MCF 10A (cell line): Measurements from ENCODE around the gene TWIST2. TPM values are rescaled to one million over a fixed set of nuclear protein-coding genes. Genes with fewer than 3 reads are reported as not detected.

Experiments
- BruUV-seq: library from RNA; stranded (reverse); fragments of 400-500 nt; replicated peaks from 2 replicates; lab custom pipeline; 2021; lab: Mats Ljungman, UMichigan
- CTCF ChIA-PET: fragments of 300-600 bp; sonication (Branson Sonifier 250); formaldehyde crosslinking; extraction: SDS; loops from one replicate; lab custom pipeline; 2021; ENCODE audit warnings: antibody characterized with exemption, inconsistent platforms; lab: Yijun Ruan, JAX
- POLR2A ChIA-PET: fragments of 300-600, 350-650 bp; sonication (Branson Sonifier 250); formaldehyde crosslinking; extraction: SDS; loops from one replicate; lab custom pipeline; 2020; ENCODE audit warnings: antibody characterized with exemption, inconsistent platforms; lab: Yijun Ruan, JAX
- DNase-seq: peaks from one replicate; pipeline ENCODE4 v3.0.0-alpha.2; 2018; ENCODE audit not compliant: unreplicated experiment
- H3K27ac Mint-ChIP-seq: one replicate; pipeline ENCODE4 v1.8.0; 2022; ENCODE audit warnings: mild to moderate bottlenecking, low read depth, mixed read lengths; ENCODE audit not compliant: unreplicated experiment
- H3K27me3 Mint-ChIP-seq: one replicate; pipeline ENCODE4 v1.8.0; 2022; ENCODE audit warnings: mixed read lengths; ENCODE audit not compliant: insufficient read depth, unreplicated experiment
- H3K36me3 Mint-ChIP-seq: one replicate; pipeline ENCODE4 v1.8.0; 2022; ENCODE audit warnings: mild to moderate bottlenecking, moderate library complexity, mixed read lengths; ENCODE audit not compliant: insufficient read depth, unreplicated experiment
- H3K4me1 Mint-ChIP-seq: one replicate; pipeline ENCODE4 v1.8.0; 2022; ENCODE audit warnings: mixed read lengths; ENCODE audit not compliant: insufficient read depth, unreplicated experiment
- H3K4me3 Mint-ChIP-seq: one replicate; pipeline ENCODE4 v1.8.0; 2022; ENCODE audit warnings: mild to moderate bottlenecking, moderate library complexity, mixed read lengths; ENCODE audit not compliant: unreplicated experiment
- H3K9me3 Mint-ChIP-seq: one replicate; pipeline ENCODE4 v1.8.0; 2022; ENCODE audit warnings: mixed read lengths; ENCODE audit not compliant: unreplicated experiment
- CTCF ChIP-seq: fragments of 200-600 bp; IDR thresholded peaks from one replicate; pipeline ENCODE4 v1.8.0; 2022; ENCODE audit warnings: antibody characterized with exemption, mild to moderate bottlenecking; ENCODE audit not compliant: unreplicated experiment
- intact Hi-C: fragments of 100-400 bp; cut with micrococcal nuclease; formaldehyde crosslinking; loops from 2 replicates; pipeline ENCODE4 v1.14.1; 2022
- total RNA-seq: library from RNA; stranded (reverse); gene quantifications from 2 replicates; pipeline ENCODE4 v1.2.3, GENCODE V29; 2022

The TWIST2 gene
- total RNA-seq, 1 experiment from 2014 or later: 30.2 TPM

DNA sequence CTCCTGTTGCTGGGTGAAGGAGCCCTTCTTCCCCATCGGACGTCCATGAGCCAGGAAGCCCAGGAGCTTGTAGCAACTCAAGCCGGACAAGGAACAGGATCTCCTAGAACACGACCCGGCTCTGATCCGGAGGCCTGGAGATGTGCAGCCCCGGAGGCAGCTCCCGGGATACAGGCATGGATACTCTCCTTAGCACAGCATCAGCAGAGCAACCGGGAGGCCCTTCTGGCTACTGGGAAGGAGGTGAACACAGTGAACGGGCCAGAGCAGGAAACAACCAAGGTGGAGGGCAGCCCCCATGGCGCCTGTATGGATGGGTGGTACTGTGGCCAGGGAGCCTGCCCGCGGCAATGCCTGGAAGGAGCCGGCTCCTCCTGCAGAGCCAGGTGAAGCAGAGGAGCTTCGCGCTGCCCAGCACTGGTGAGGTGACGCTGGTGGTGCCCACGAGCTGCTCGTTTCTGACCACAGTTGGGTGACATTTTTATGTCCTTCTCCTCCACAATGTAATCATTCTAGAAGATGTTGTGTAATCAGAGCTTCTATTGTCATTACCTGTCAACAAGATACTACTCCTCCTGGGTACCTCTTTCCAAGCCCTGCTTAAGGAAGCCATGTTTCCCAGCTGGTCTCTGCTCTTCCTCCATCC is 94.3 kb downstream of the TWIST2 start:
- no peak for TF ChIP-seq CTCF

GRCh38 chr2:238942726-238943300 is 94.9 kb downstream of the TWIST2 start:
- DNase-seq: peak; percentile 45
- Mint-ChIP-seq H3K4me1 (peaks cover 25% of the 10 kb centered on the region), H3K27me3 (no peaks in the 10 kb centered on the region), H3K36me3 (peaks cover 9% of the 10 kb centered on the region), H3K27ac (peak overlapping the region; percentile 82), H3K9me3 (no peaks in the 10 kb centered on the region), H3K4me3 (no peak overlapping the region)
- BruUV-seq: no TSS peak
- intact Hi-C loops: loop anchor here (10.0 kb wide), 1 partner anchor 218 kb away; no protein-coding TSS in a partner anchor
- TF ChIP-seq CTCF: no peak
- POLR2A ChIA-PET: interaction anchor here (0.7 to 1.3 kb wide), 2 partner anchors 95 to 1619 kb away, joined by 4 to 6 read pairs; partner anchors contain the start of gene TWIST2
- CTCF ChIA-PET: no interaction called here

More for the DNA sequence above, 94.3 kb downstream of the TWIST2 start:
- ChIA-PET POLR2A (interaction anchor here (0.6 to 1.3 kb wide), 3 partner anchors 90 to 1620 kb away, joined by 3 to 6 read pairs (median 4); partner anchors contain the start of gene TWIST2), CTCF (interaction anchor here (0.6 kb wide), 1 partner anchor 222 kb away, joined by 3 read pairs; no protein-coding TSS in a partner anchor)
- no TSS peak for BruUV-seq
- Mint-ChIP-seq H3K27ac (peak overlapping the region; percentile 82), H3K4me1 (peaks cover 20% of the 10 kb centered on the region), H3K36me3 (peaks cover 9% of the 10 kb centered on the region), H3K4me3 (no peak overlapping the region), H3K9me3 (no peaks in the 10 kb centered on the region), H3K27me3 (no peaks in the 10 kb centered on the region)
- DNase-seq: no peak
- intact Hi-C loops: loop anchor here (10.0 kb wide), 1 partner anchor 217 kb away; no protein-coding TSS in a partner anchor

GRCh38 chr2:238943338-238944067 is 95.6 kb downstream of the TWIST2 start:
- H3K9me3 Mint-ChIP-seq: no peaks in the 10 kb centered on the region
- no TSS peak for BruUV-seq
- peak overlapping the region; percentile 82 for H3K27ac Mint-ChIP-seq
- no peaks in the 10 kb centered on the region for H3K27me3 Mint-ChIP-seq
- no peak overlapping the region for H3K4me3 Mint-ChIP-seq
- ChIA-PET CTCF (no interaction called here), POLR2A (no interaction called here)
- no peak for TF ChIP-seq CTCF
- peaks cover 9% of the 10 kb centered on the region for H3K36me3 Mint-ChIP-seq
- intact Hi-C loops: loop anchor here (10.0 kb wide), 1 partner anchor 219 kb away; no protein-coding TSS in a partner anchor
- no peak for DNase-seq
- H3K4me1 Mint-ChIP-seq: peaks cover 32% of the 10 kb centered on the region
